ENCODE data around the gene AKR1D1. TPM values are rescaled to one million over a fixed set of nuclear protein-coding genes. Genes with fewer than 3 reads are reported as not detected.

AKR1D1 gene
- total RNA-seq, 2 experiments from 2014 or later: not detected

DNA sequence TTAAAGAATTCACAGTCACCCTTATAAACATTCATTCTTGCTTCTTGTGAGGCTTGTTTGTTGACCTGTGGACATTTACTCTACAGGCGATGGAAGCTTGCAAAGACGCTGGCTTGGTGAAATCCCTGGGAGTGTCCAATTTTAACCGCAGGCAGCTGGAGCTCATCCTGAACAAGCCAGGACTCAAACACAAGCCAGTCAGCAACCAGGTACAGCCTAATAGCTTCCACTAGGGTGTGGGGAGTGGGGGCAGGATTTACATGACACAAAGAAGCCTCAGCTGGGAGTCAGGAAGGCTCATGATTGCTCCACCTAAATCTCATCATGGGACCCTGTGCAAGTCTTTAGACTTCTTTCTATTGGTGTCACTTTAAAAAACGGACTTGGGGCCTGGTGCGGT is 29.0 kb downstream of the AKR1D1 start:
- POLR2A ChIA-PET: no interaction called here
- CTCF ChIA-PET: no interaction called here

DNA sequence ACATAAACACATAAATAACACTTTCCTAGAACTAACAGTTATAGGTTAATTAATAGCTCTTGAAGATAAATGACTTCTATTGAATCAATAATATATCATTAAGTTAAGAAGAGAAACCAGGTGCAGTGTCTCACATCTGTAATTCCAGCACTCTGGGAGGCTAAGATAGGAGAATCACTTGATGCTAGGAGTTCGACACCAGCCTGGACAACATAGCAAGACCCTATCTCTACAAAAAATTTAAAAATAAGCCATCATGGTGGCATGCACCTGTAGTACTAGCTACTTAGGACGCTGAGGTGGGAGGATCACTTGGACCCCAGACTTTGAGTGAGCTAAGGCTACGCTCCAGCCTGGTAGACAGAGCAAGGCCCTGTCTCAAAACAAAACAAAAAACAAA is 38.8 kb downstream of the AKR1D1 start:
- Mint-ChIP-seq H3K9me3 (no peaks in the 10 kb centered on the region), H3K36me3 (ENCODE audit: low read depth) (no peaks in the 10 kb centered on the region), H3K27ac (no peak overlapping the region), H3K4me1 (peaks cover 2% of the 10 kb centered on the region), H3K27me3 (peaks cover 12% of the 10 kb centered on the region), H3K4me3 (no peak overlapping the region)
- CTCF ChIA-PET: no interaction called here
- DNase-seq: no peak
- POLR2A ChIA-PET: no interaction called here

More for the DNA sequence above, 29.0 kb downstream of the AKR1D1 start:
- no peaks in the 10 kb centered on the region for H3K4me1 Mint-ChIP-seq
- no peak for DNase-seq
- no peaks in the 10 kb centered on the region for H3K36me3 Mint-ChIP-seq (ENCODE audit: low read depth)
- no peak overlapping the region for H3K4me3 Mint-ChIP-seq
- H3K27me3 Mint-ChIP-seq: peaks cover 16% of the 10 kb centered on the region
- no peak overlapping the region for H3K27ac Mint-ChIP-seq
- no peaks in the 10 kb centered on the region for H3K9me3 Mint-ChIP-seq

DNA sequence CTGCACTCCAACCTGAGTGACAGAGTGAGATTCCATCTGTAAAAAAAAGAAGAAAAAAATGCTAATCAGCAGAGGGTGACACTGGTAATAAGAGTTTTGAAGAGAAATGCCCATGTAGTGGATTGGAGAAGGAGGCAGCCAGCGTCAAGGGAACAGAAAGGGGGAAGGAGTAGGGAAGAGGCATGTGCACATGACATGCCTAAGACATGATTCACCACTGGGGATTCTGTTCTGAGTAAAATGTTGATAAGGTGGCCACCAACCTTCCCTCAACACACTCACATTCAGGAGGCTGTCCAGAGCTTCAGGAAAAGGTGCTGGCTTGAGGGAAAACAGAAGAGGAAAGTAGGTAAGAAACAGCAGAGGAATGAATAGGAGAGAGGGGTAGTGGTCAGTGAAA is 39.9 kb downstream of the AKR1D1 start:
- ChIA-PET CTCF (no interaction called here), POLR2A (no interaction called here)
- Mint-ChIP-seq H3K9me3 (no peaks in the 10 kb centered on the region), H3K4me1 (no peaks in the 10 kb centered on the region), H3K27ac (no peak overlapping the region), H3K4me3 (no peak overlapping the region), H3K27me3 (peaks cover 8% of the 10 kb centered on the region), H3K36me3 (ENCODE audit: low read depth) (no peaks in the 10 kb centered on the region)
- DNase-seq: no peak

DNA sequence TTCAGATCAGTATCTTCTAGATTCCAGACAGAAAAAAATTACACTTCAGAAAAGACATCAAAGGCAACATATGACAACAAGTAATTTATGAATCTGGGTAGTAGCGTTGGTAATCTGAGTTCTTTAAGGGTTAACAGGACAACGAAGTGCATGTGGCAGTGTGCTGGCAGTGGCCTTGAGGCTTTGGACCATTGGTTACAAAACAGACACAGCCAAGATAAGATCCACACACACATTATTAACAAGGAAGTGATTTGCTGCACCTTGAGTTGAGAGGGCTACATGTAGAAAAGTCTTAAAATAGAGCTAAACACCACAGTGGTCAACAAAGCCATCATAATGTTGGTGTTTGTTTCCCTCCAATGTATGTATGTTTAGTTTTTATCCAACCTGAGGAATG is 40.6 kb downstream of the AKR1D1 start:
- CTCF ChIA-PET: no interaction called here
- H3K4me1 Mint-ChIP-seq: no peaks in the 10 kb centered on the region
- no peaks in the 10 kb centered on the region for H3K9me3 Mint-ChIP-seq
- H3K4me3 Mint-ChIP-seq: no peak overlapping the region
- no peaks in the 10 kb centered on the region for H3K36me3 Mint-ChIP-seq (ENCODE audit: low read depth)
- H3K27me3 Mint-ChIP-seq: peaks cover 5% of the 10 kb centered on the region
- POLR2A ChIA-PET: no interaction called here
- DNase-seq: no peak
- no peak overlapping the region for H3K27ac Mint-ChIP-seq

DNA sequence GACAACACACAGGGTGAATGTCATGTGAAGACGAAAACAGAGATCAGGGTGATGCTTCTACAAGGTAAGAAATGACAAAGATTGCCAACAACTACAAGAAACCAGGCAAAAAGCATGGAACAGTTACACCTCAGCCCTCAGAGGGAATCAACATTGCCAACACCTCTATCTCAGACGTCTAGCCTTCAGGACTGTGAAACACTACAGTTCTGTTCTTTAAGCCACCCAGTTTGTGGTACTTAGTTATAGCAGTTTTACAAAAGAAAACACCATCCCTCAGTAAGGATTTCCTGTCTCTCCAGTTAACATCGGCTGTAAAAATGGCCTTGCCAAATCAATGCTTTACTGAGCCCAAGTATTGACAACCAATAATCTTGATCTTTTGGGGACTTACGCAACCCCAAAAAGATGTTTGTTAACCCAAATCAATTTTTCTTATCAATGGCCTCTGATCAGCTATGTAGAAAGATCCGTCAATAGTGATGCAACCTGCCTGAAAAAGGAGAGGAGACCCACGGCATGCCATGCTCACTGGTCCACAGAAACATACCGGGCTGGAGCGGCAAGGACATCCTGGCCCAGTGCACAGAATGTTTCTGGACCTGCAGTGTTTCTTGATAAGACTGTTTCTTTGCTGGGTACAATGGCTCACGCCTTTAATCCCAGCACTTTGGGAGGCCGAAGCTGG is 44.0 kb downstream of the AKR1D1 start:
- H3K4me3 Mint-ChIP-seq: no peak overlapping the region
- H3K27me3 Mint-ChIP-seq: peaks cover 5% of the 10 kb centered on the region
- H3K36me3 Mint-ChIP-seq (ENCODE audit: low read depth): no peaks in the 10 kb centered on the region
- no peak overlapping the region for H3K27ac Mint-ChIP-seq
- no peaks in the 10 kb centered on the region for H3K4me1 Mint-ChIP-seq
- ChIA-PET CTCF (no interaction called here), POLR2A (no interaction called here)
- no peak for DNase-seq
- no peaks in the 10 kb centered on the region for H3K9me3 Mint-ChIP-seq

DNA sequence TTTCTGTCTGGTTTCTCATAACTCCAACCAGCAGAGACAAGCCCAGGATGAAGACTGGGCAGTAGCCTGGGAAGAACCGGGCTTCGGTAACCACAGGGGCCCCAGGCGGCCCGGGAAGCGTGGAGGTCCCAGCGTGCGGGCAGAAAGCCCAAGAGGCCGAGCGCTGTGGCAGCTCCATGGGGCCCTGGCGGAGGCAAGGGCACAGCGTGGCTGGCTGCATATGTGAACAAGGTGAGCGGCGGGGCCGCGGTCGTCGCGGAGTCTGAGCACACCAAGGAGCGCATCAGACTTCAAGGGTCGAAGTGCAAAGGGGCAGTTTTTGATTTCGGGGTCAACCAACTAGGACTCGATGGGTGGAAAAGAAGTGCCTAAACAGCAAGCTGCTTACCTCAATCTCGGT is 45.9 kb downstream of the AKR1D1 start:
- Mint-ChIP-seq H3K4me1 (no peaks in the 10 kb centered on the region), H3K9me3 (no peaks in the 10 kb centered on the region), H3K36me3 (ENCODE audit: low read depth) (no peaks in the 10 kb centered on the region), H3K4me3 (no peak overlapping the region), H3K27me3 (peaks cover 7% of the 10 kb centered on the region), H3K27ac (no peak overlapping the region)
- DNase-seq: no peak
- ChIA-PET POLR2A (no interaction called here), CTCF (no interaction called here)

DNA sequence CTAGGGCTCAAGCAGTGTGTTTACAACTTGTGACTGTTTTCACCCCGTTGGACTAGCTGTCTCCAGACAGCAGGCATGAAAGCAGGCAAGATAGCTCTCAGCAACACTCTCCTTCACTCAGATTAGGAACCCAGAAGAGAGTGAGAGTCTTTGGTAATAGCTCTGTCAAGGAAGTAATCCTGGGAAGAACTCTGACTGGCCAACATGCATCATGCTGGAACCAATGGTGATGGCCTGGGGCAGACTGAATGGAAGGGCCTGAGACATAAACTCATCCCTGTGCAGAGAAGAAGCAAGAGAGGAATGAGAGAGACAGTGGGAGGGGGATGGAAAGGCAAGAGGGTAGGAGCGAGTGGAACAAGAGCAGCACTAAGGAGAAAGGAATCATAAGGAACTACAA is 48.9 kb downstream of the AKR1D1 start:
- POLR2A ChIA-PET: no interaction called here
- H3K4me3 Mint-ChIP-seq: no peak overlapping the region
- H3K27ac Mint-ChIP-seq: no peak overlapping the region
- H3K36me3 Mint-ChIP-seq (ENCODE audit: low read depth): no peaks in the 10 kb centered on the region
- H3K9me3 Mint-ChIP-seq: no peaks in the 10 kb centered on the region
- no peak for DNase-seq
- H3K4me1 Mint-ChIP-seq: no peaks in the 10 kb centered on the region
- H3K27me3 Mint-ChIP-seq: peaks cover 2% of the 10 kb centered on the region
- CTCF ChIA-PET: interaction anchor here (0.7 kb wide), 1 partner anchor 485 kb away, joined by 3 read pairs; no protein-coding TSS in a partner anchor

DNA sequence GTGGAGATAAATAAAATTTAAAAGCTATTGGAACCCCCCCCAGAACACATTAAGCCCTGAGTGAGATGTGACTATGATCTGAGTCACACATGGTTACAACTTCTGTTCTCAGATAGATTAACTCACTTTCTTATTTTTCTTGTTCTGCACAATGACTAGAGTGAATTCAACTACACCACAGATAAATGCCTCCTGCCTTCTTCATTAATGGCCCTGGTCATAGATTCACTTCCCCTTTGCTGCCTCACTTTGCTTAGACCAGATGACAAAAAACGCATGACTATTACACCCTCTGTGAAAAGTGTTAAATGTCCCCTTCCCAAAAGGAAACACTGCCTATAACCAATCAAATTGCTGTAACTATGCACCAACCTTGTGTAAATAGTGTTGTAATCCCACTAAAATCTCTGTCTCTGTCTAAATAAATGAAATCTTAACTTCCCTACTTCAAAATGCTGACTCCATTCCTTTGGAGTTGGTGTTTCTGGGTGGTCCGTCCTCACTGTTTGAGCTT is 49.4 kb downstream of the AKR1D1 start:
- Mint-ChIP-seq H3K36me3 (ENCODE audit: low read depth) (no peaks in the 10 kb centered on the region), H3K27me3 (peaks cover 2% of the 10 kb centered on the region), H3K9me3 (no peaks in the 10 kb centered on the region), H3K4me1 (no peaks in the 10 kb centered on the region), H3K4me3 (no peak overlapping the region), H3K27ac (no peak overlapping the region)
- DNase-seq: no peak
- CTCF ChIA-PET: no interaction called here
- POLR2A ChIA-PET: no interaction called here

DNA sequence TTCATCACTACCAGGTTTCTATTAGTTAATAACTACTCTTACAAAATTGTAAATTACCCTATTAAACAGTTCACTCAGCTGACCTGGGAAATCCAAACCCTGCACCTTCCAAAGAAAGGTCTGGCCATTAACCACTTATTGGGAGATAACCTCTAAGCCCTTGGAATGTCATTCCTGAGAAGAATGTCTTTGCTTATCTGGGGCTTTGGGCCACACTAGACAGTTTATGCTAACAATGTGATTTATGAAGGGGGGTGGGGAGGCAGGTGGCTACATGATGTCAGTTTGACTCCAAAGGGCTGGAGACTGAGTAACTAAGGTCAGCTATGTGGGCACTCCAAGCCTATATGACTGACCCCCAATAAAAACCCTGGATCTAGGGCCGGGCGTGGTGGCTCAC is 50.7 kb downstream of the AKR1D1 start:
- DNase-seq: no peak
- H3K27me3 Mint-ChIP-seq: peaks cover 2% of the 10 kb centered on the region
- no peak overlapping the region for H3K27ac Mint-ChIP-seq
- ChIA-PET POLR2A (interaction anchor here (0.6 kb wide), 1 partner anchor 33 kb away, joined by 9 read pairs; no protein-coding TSS in a partner anchor), CTCF (interaction anchor here (0.6 kb wide), 1 partner anchor 85 kb away, joined by 3 read pairs; no protein-coding TSS in a partner anchor)
- H3K4me3 Mint-ChIP-seq: no peak overlapping the region
- no peaks in the 10 kb centered on the region for H3K4me1 Mint-ChIP-seq
- H3K36me3 Mint-ChIP-seq (ENCODE audit: low read depth): no peaks in the 10 kb centered on the region
- no peaks in the 10 kb centered on the region for H3K9me3 Mint-ChIP-seq

DNA sequence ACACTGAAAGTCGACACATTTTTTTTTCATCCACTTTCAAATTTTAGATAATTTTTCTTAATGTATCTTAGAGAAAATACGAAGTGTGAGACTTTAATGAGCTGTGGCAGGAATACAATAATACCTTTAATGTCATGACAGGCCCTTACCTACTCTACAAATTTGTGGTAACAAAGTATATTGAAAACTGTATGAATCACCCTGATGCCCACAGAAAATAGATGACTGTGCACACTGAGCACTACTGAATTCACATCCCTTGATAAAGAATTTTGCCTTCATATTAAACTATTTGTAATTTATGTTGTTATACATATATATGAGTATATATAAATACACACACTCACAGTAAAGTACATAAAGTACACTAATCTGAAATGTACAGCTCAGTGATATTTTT is 51.7 kb downstream of the AKR1D1 start:
- no peak overlapping the region for H3K4me3 Mint-ChIP-seq
- H3K4me1 Mint-ChIP-seq: no peaks in the 10 kb centered on the region
- H3K36me3 Mint-ChIP-seq (ENCODE audit: low read depth): no peaks in the 10 kb centered on the region
- no peaks in the 10 kb centered on the region for H3K9me3 Mint-ChIP-seq
- ChIA-PET CTCF (no interaction called here), POLR2A (no interaction called here)
- no peak overlapping the region for H3K27ac Mint-ChIP-seq
- no peak for DNase-seq
- H3K27me3 Mint-ChIP-seq: peaks cover 6% of the 10 kb centered on the region

DNA sequence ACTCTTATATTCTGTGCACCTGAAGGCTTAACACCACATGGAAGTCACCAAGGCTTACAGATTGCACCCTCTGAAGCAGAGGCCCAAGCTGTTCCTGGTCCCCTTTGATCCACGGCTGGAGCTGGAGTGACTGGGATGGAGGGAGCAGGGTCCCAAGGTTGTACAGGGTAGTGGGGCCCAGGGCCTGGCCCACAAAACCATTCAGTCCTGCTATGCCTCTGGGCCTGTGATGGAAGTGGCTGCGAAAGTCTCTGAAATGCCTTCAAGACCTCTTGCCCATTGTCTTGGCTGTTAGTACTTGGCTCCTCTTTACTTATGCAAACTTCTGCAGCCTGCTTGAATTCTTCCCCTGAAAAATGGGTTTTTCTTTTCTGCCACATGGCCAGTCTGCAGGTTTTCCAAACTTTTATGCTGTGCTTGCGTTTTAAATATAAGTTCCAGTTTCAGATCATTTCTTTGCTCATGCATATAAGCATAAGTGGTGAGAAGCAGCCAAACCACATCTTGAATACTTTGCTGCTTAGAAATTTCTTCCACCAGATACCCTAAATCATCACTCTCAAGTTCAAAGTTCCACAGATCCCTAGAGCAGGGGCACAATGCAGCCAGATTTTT is 53.4 kb downstream of the AKR1D1 start:
- H3K4me1 Mint-ChIP-seq: no peaks in the 10 kb centered on the region
- peaks cover 10% of the 10 kb centered on the region for H3K27me3 Mint-ChIP-seq
- no peak overlapping the region for H3K4me3 Mint-ChIP-seq
- H3K27ac Mint-ChIP-seq: no peak overlapping the region
- POLR2A ChIA-PET: no interaction called here
- no peaks in the 10 kb centered on the region for H3K36me3 Mint-ChIP-seq (ENCODE audit: low read depth)
- no peak for DNase-seq
- H3K9me3 Mint-ChIP-seq: no peaks in the 10 kb centered on the region
- CTCF ChIA-PET: no interaction called here

DNA sequence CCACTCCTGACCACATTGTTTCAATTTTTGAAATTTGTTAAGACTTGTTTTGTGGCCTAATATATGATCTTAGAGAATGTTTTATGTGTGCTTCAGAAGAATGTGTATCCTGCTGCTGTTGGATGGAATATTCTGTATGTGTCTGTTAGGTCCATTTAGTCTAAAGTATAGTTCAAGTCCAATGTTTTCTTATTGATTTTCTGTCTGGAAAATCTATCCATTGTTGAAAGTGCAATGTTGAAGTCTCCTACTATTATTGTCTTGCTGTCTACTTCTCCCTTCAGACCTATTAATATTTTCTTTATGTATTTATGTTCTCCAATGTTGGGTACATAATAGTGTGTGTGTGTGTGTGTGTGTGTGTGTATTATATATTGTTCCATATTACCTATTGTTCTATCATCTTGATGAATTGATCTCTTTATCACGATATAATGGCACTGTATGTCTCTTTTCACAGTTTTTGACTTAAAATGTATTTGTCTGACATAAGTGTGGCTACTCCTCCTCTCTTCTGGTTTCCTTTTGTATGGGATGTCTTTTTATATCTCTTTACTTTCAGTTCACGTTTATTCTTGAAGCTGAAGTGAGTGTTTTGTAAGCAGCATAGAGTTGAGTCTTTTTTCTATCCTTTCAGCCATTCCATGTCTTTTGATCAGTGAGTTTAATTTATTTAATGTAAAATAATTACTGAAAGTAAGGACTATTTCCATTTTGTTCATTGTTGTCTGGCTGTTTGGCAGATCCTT is 61.3 kb downstream of the AKR1D1 start:
- Mint-ChIP-seq H3K27me3 (peaks cover 16% of the 10 kb centered on the region), H3K27ac (no peak overlapping the region), H3K4me3 (no peak overlapping the region), H3K36me3 (ENCODE audit: low read depth) (no peaks in the 10 kb centered on the region), H3K4me1 (peaks cover 1% of the 10 kb centered on the region), H3K9me3 (no peaks in the 10 kb centered on the region)
- ChIA-PET CTCF (no interaction called here), POLR2A (no interaction called here)
- no peak for DNase-seq

DNA sequence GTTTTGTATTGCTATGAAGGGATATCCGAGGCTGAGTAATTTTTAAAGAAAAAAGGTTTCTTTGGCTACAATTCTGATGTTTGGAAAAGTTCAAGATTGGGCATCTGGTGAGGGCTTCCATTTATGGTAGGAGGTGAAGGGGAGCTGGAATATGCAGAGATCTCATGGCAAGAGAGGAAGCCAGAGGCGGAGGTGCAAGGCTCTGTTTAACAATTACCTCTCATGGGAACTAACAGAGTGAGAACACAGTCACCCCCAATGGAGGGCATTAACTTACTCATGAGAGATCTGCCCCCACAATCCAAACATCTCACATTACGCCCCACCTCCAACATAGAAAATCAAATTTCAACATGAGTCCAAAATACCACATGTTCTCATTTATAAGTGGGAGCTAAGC is 62.0 kb downstream of the AKR1D1 start:
- POLR2A ChIA-PET: no interaction called here
- Mint-ChIP-seq H3K27me3 (peaks cover 10% of the 10 kb centered on the region), H3K4me3 (no peak overlapping the region), H3K27ac (no peak overlapping the region), H3K36me3 (ENCODE audit: low read depth) (no peaks in the 10 kb centered on the region), H3K9me3 (no peaks in the 10 kb centered on the region), H3K4me1 (peaks cover 1% of the 10 kb centered on the region)
- CTCF ChIA-PET: no interaction called here
- no peak for DNase-seq
